ENCODE measurements around the gene ZNF654.

The ZNF654 gene

GRCh38 chr3:88188436-88188835 is 129.4 kb downstream of the ZNF654 start:
- Histone ChIP-seq H3K4me1 (no peaks in the 10 kb centered on the region), H3K36me3 (no peaks in the 10 kb centered on the region), H3K27me3 (no peaks in the 10 kb centered on the region), H3K9me3 (replicated peaks in 1 of 11) (peaks cover 0 to 11% (median 3%) of the 10 kb centered on the region in 11 experiments; a peak in 9 of 22 replicates), H3K4me3 (no peak overlapping the region), H3K4me2 (no peak overlapping the region), H4K20me1 (no peaks in the 10 kb centered on the region), H3K9ac (no peak overlapping the region), H3K27ac (no peak overlapping the region)
- no peak for TF ChIP-seq Cebpa-rat (IDR thresholded peaks at IDR 0.05)

GRCh38 chr3:88189361-88189810 is 130.3 kb downstream of the ZNF654 start:
- Histone ChIP-seq H3K9ac (no peak overlapping the region), H3K4me2 (no peak overlapping the region), H3K27ac (no peak overlapping the region), H3K4me1 (no peaks in the 10 kb centered on the region), H3K36me3 (no peaks in the 10 kb centered on the region), H3K27me3 (no peaks in the 10 kb centered on the region), H3K4me3 (no peak overlapping the region), H4K20me1 (no peaks in the 10 kb centered on the region), H3K9me3 (replicated peaks in 1 of 11) (peaks cover 0 to 11% (median 3%) of the 10 kb centered on the region in 11 experiments; a peak in 9 of 22 replicates)
- TF ChIP-seq Cebpa-rat (IDR thresholded peaks at IDR 0.05) = no peak

DNA sequence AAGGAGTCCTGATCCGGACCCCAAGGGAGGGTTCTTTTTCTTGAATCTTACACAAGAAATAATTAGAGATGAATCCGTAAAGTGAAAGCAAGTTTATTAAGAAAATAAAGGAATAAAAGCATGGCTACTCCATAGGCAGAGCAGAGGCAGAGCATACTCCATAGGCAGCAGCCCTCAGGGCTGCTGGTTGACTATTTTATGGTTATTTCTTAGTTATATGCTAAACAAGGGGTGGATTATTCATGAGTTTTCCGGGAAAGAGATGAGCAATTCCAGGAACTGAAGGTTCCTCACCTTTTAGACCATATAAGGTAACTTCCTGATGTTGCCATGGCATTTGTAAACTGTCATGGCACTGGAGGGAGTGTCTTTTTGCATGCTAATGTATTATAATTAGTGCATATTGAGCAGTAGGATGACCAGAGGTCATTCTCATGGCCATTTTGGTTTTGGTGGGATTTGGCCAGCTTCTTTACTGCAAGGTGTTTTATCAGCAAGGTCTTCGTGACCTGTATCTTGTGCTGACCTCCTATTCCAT is 132.9 kb downstream of the ZNF654 start:
- Histone ChIP-seq H3K4me1 (peaks cover 0 to 7% (median 0%) of the 10 kb centered on the region in 10 experiments; a peak in 3 of 20 replicates), H3K27me3 (no peaks in the 10 kb centered on the region)

DNA sequence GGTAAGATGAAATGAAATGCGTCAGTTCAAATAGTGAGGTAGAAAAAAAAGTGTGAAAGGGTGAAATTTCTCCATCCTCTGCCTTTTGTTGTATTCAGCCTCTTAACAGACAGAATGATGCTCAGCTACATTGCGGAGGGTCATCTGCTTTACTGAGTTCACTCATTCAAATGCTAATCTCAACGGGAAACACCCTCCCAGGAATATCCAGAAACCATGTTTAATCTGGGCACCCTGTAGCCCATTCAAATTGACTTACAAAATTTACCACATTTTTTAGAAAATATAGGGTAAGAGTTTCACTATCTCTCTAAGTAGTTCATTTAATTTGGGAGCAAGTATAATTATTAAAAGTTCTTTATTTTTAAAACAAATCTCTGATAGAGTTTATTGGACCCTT is 133.6 kb downstream of the ZNF654 start:
- Histone ChIP-seq H3K4me1 (peaks cover 0 to 7% (median 0%) of the 10 kb centered on the region in 10 experiments; a peak in 3 of 20 replicates), H3K9me3 (replicated peaks in 1 of 11) (peaks cover 0 to 11% (median 3%) of the 10 kb centered on the region in 11 experiments; a peak in 9 of 22 replicates), H3K4me2 (no peak overlapping the region), H3K36me3 (no peaks in the 10 kb centered on the region), H4K20me1 (no peaks in the 10 kb centered on the region), H3K9ac (no peak overlapping the region), H3K27ac (no peak overlapping the region), H3K4me3 (no peak overlapping the region), H3K27me3 (no peaks in the 10 kb centered on the region)
- TF ChIP-seq Cebpa-rat (IDR thresholded peaks at IDR 0.05) = no peak

More for the DNA sequence above, 132.9 kb downstream of the ZNF654 start:
- Histone ChIP-seq H3K9me3 (replicated peaks in 1 of 11) (peaks cover 0 to 11% (median 3%) of the 10 kb centered on the region in 11 experiments; a peak in 9 of 22 replicates), H3K4me3 (no peak overlapping the region), H3K36me3 (no peaks in the 10 kb centered on the region), H3K27ac (no peak overlapping the region), H4K20me1 (no peaks in the 10 kb centered on the region), H3K4me2 (no peak overlapping the region), H3K9ac (no peak overlapping the region)
- TF ChIP-seq Cebpa-rat (IDR thresholded peaks at IDR 0.05) = no peak
